Hematopoietic multipotent progenitor cell treated with erythropoietin and hydrocortisone succinate and interleukin-3 and kit ligand, for 8 days (in vitro differentiated cells): ENCODE data around the gene SPECC1L.

ENCODE experiments used
- DNase-seq: peaks from one replicate; pipeline ENCODE4 v3.0.0-alpha.2; 2015

Gene SPECC1L

DNA sequence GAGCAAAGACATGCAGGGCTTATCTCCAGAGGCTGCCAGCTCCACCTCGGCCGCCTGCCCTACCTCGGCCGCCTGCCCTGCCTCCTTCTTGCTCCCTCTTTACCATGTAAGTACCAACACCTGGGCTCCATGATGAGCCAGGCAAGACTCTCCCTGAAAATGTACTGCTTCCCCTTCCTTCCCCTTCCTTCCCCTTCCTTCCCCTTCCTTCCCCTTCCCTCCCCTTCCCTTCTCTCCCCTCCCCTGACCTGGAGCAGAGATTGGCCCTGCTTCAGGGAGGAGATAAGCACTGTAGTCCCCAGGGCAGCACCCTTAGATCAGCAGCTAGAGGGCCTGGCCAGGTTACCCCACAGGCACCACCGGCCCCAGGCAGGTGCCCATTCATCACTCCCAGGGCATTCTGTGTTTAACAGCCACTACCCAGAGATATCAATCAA lies 131.3 kb downstream of the SPECC1L start:
- no peak for DNase-seq

DNA sequence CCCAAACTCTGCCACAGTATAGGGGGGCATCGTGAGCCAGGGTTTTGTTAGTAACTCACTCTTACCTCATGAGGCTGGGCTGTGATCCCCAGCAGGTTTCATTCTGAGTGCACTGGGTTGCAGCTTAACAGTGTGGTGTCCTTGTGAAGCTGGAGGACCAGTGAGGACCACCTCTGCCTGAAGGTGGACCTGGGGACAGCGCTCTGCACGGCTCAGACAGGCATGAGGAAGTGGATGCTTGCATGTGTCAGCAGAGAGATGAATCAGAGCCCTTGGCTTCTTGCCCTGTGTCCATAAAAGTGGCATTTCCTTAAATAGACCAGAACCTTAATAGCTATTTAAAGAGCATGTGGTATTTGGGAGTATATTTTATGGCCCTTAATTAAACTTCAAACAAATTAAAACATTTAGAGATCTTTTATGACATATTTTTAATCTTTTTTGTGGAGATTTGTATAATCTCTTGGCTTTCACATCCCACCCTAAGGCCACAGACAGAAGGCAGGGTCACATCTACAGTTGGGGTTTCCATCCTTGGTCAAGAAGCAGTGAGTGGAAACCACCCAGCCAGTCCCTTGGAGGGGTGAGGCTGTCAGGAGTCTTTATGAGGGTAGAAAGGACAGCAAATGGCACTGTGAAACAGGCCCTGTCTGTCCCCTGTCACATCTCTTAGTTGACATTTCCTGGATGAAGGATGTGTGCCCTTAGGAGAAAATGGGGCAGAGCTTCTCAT lies 132.0 kb downstream of the SPECC1L start:
- DNase-seq: no peak

DNA sequence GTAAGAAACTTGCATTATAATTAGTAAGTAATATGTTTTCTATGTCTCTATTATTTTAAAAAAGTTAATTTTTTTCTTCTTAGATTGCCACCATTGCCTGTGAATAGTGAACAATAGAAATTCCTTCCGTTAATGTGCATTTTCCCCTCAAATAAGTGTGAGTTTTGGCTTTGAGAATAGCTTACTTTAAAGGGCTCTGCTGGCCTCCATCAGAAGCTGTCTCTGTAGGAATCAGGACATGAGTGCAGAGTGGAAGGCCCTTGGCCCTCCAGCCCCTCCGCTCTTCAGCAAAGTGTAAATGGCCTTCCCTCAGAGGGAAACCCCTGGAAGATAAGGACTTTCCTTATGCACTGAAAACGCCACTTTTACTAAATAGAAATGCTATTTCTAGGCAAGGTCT lies 132.7 kb downstream of the SPECC1L start:
- DNase-seq: no peak

DNA sequence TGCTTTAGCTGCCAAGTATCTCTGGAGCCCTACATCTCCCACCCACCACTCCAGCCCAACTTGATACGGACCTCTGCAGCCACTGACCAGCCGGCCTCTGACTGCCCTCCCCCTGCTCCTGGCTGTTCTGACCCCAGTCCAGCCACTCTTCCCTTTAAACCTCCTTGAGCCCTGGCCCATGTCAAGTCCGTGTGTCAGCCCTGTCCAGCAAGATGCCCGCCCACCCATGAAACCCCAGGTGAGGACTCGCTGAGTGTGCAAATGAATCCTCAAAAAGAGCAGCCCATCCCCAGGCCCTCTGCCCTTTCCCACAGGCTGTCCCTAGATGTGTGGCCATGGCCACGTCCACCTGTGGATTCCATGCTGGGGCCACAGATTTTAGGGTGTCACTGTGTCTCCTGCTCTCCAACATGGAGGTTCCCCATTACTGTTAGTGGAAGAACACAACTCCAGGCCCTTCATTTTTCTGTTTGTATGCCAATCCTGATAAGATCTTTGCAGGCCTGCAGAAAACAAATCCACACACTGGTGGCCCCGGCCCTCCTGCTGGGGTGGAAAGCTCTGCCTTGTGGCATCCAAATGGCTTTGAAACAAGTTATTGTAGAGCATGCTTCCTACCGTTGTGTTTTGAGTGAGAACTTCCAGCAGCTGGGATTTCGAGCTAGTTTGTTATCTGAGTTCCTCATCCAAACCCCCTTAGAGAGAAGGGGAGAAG lies 134.1 kb downstream of the SPECC1L start:
- DNase-seq: no peak

DNA sequence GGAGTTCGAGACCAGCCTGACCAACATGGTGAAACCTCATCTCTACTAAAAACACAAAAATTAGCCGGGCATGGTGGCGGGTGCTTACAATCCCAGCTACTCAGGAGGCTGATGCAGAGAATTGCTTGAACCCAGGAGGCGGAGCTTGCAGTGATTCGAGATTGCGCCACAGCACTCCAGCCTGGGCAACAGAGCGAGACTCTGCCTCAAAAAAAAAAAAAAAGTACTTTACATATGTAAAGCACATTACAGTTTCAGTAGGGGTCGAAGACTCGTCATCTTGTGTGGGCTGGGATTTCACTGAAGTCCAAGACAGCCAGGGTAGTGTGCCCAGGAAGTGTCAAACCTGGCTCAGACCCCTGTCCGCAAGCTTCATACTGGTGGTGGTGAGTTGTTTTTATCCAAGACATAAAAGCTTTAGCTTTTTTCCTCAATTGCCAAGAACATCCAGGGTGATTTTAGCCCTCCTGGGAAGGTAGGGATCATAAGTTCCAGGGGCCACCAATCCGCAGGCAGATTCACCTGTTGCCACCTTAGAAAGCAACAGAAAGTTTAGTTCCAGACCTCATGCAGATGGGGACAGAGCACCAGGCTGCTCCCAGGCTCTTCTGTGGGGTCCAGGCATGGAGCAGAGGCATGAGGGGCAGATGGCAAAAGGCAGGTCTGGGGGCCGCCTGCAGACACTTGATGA lies 135.1 kb downstream of the SPECC1L start:
- DNase-seq: no peak

DNA sequence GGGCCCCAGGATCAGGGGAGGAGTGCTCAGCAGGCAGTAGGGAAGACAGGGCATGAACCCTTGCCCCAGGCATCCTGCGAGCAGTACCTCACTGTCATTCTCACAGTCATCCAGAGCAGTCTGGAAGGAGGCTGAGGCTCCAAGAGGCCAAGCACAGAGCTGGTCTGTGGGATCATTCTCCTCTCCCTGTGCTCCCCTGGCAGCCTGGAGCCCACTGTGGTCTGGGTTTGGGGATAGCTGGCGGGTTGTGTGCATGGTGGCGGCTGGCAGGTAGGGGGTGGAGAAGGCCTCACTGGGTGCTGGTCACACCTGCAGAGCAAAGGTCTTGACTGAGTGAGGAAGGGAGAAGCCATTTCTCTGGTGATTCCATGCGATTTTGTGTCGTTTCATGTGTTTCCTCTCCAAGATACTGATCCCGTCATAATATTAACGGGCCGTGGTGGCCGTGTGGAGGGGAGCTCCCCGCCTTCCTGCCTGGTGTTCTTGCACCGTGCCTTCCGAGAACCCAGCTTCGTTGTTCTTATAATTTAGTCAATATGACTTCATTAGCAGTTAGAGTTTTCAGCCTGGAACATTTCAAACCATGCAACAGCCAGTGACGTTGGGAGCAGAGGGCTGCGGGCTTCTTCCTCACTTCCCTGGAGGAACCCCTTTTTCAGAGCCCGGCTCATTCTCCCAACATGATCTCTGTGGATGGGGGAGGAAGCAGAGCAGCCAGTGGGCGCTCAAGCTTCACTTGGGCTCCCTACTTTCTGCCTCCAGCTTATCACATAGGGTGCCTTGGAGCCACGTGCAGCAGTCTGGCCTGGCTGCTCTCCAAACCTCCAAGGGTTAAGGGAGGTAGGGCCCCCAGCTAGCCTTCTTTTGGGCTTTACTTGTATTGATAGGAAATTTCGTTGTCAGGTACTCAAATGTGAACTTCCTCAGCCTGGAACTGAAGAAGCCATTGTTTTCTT lies 136.0 kb downstream of the SPECC1L start:
- DNase-seq: peak; percentile 90

DNA sequence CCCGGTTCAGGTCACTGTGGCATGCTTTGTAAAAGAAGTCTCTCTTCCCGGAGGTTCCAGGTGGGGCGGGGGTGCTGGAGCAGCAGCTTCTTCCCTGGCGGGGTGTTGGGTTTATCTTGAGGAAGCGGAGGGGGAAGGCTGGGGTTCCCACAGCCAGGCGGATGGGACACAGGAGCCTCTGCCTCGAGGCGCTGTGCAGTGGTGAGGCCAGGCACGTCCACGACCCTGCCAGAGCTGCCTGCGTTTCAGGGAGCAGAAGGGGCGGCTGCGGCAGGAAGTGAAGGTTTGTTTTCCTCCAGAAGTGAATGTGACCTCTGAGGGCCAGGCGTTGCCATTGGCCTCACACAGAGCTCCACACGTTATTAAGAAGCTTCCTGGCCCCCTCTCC lies 136.6 kb downstream of the SPECC1L start:
- DNase-seq: no peak

DNA sequence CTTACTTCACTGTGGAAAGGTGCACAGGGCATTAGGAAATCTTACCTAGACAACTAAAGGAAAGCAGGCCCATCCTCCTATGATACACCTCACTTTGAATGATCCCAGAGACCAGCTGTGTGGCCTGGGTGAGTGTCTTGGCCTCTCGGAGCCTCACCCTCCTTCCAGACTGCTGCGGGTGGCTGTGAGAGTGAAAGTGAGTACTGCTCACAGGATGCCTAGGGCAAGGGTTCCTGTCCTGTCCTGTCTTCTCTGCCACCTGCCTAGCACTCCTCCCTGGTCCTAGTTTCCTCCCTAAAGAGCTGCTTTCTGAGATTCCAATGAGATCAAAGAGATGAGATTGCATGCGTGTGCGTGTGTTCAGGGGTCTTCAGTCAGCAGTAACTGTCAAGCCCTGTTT lies 137.3 kb downstream of the SPECC1L start:
- no peak for DNase-seq

DNA sequence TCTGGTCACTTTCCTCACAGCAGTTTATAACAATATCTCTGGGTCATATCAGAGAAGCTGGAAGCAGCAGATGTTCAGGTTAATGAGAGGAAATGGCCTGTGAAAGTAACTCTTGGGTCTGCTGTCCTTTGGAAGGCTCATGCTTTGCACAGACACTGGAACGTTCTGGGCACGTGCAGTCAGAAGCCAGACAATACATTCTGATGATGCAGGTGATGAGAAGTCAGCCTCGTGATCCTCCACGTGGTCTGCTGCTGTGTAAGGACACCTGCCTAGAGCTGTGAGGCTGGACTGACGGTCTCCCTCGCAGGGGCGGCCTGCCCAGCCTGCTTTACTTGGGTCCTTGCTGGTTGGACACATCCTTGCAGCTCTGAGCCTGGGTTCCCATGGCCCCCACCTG lies 138.0 kb downstream of the SPECC1L start:
- no peak for DNase-seq

DNA sequence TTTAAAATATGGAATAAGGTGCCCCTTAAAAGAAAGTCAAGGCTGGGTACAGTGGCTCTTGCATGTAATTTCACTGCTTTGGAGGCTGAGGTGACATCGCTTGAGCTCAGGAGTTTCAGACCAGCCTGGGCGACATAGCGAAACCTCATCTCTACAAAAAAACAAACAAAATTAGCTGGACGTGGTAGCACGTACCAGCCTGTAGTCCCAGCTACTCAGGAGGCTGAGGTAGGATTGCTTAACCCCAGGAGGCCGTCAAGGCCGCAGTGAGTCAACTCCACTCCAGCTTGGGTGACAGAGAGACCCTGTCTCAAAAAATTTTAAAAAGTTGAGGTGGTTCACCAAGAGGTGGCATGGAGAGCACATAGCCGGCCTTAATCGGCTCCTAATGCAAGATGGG lies 139.1 kb downstream of the SPECC1L start:
- no peak for DNase-seq

DNA sequence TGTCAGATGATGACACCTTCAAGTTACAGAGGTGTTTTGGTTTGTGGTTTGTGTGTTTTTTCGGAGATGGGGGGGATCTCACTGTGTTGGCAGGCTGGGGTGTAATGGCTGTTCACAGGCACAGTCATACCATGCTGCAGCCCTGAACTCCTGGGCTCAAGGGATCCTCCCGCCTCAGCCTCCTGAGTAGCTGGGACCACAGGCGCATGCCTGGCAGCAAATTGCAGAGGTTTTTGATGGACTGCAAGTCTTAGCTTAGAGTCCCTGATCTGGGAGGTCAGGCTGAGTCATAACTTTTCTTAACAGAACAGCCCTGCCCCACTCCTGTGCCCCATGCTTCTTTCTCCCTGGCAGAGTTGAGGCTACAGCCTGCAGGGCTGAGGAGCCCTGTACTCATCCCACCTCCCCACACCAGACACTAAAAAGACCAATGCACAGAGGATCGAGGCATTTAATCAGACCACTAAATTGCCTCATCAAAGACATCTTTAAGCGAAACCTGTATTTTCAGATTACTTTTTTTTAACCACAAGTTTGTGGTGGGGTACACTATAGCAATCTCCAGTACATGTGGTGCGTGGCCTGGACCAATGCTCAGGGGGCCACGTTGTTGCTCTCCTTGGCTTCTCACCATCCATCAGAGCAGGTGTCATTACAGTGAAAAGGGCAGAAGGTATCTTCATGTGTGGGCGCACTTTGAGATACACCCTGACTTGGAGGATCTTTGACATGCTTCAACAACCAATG lies 139.7 kb downstream of the SPECC1L start:
- DNase-seq: no peak

DNA sequence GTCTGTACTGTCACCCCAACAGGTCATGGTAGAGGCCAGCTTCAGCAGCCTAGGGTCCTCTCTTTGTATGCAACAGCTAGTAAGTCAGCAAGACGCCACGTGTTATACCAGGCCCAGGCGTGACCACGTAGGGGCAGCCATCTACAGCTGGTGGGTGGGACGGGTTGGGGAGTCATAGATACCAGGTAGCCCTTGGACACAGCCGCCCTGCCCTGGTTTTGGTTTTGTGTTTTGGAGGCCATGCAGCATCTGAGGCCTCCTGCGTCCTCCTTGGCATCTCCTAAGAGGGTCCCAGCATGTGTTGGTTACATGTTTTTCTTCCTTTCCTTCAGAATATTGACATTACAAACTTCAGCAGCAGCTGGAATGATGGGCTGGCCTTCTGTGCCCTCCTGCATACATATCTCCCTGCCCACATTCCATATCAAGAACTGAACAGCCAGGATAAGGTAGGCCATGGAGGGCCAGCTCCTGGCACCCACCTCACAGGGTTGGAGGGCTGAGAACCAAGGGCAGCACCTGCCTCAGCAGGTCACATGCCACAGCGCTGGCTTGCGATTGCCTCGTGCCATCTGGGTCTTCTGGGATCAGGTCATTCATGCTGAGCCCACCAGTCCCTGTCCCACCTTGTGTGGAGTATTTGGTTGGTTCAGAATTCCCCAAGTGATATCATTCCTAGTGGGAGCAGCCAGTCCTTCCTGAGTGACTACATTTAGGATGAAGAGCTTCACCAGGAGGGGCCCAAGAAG lies 140.8 kb downstream of the SPECC1L start:
- DNase-seq: no peak

DNA sequence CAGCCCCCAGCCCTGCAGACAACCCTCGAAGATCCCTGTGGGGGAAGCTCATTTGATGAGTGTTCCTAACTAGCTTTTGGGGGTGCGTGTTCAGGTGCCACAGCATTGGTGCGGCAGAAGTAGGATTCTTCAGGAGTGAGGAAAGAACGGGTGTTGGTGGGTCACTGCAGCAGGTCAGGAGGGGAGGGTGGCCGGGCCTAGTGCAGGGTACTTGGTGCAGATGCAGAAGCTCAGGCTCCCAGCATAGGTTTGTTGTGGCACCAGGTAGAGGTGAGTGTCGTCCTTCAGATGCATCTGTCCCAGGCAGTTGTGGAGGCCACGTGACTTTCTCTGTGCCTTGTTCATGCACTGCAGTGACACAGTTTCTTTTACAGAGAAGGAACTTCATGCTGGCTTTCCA lies 141.6 kb downstream of the SPECC1L start:
- no peak for DNase-seq

DNA sequence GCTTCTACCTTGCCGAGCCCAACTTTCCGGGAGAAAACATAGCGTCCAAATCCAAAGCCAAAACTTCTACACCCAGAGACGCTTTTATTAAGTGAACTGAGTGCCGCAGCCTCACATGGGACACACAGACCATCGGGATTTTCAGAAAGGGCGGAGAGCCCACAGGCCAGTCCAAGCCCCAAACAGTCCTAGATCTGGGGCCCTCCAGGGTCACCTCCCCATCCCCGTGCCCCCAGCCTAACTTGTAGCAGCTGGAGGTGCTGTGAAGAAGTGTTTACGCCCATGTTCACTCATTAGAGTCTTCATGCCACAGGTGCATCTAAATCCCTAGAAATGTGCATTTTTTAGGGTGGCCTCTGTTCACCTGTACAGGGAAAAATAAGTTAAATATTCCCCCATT lies 142.6 kb downstream of the SPECC1L start:
- no peak for DNase-seq

DNA sequence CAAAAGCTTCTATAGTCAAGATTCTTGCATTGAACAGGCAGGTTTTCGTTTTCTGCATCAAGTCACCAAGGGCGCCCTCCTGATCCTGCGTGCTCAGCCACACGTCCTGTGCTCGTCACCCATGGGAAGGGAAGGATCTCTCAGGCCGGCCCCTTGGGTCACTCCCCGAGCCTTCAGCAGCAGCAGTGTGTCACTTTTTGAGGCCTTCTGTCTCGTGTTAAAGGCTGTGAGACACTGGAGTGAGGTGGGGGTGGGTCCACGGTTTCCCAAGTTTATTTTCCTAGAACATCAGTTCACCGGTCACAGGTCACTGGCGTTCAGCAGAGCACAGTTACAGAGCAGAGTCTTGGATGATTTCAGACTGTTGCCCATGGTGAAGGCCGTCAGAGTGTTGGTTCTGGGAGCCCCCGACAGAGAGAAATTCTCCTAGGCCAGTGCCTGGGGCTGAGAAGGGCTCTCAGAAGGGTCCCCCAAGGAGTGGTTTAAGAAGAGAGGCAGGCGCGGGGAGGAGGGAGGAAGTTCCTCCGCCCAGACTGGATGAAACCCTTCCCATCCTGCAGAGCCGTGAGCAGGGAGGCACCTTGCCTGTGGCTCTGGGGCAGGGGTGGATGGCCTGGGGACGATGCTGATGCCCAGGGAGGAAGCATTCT lies 143.2 kb downstream of the SPECC1L start:
- DNase-seq: no peak

DNA sequence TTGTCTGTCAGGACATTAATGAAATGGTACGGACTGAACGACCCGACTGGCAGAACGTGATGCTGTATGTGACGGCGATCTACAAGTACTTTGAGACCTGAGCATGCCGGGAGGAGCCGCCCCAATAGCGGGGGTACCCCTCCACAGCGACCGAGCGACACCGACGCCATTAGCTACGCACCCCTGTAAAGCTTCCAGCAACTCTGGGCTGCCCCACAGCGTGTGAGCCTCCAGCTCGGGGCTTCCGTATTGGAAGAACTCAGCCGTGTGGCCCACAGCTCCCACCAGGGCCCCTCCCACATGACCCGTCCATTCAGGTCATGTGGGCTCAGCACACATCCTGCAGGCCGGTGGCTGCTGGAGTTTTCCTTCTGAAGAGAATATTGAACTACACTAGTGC lies 143.9 kb downstream of the SPECC1L start:
- DNase-seq: no peak

DNA sequence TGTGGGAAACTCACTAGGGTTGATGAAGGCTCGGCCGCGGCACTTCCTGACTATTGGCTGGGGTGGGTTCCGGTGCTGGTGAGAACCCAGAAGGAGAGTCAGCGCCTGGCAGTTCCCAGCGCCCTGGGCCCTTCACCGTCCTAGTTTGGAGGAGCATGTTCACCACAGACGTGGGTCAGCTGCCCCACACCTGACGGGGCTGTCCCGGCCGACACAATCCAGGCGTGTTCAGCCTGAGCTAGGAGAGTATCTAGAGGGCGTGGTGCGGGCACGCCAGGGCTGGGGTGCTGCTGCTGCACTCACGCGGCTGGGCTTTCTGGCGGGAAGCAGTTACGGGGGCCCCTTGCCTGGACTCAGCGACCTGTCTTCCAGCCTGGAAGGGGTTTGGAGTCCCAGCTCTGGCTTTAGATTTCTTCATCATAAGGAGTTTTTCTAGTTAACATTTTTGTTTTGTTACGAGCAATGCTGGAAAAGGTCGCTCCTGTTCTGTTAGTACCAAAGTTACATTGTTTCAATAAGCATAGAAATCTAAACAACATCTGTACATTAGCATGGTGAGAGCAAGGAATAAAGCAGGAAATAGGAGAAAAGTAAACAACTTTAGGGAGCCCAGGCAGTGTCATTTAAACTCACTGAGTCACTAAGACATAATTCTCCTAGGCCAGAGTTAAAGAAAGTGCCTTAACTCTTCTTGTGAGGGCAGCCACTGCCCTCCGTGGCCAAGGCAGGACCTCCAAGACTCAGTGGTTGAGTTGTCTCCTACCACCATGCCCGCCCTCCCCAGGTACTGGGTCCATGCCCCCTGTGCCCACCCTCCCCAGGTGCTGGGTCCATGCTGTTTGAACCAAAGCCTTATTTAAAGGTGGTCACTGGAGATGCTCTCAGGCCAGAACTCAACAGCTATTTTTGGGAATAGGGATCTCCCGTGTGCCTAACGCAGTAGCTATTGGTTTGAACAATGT lies 144.6 kb downstream of the SPECC1L start:
- DNase-seq: no peak

DNA sequence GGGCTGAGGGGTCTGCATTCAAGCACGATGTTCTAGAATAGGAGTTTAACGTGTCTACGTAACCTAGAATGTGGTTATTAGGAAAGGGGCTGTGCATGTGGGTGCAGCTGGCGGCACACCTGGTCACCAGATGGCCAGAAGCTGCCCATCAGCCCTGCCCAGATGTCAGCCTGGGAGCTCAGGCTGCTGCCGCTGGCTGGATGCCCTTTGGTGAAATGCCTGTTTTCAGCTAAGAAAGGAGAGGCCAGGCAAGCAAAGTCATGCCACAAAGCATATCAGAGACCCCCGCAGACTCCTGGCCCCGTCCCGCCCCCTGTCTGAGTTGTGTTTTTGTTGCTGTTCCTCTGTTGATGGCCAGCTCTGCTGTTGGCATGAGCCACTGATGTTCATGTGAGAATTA lies 145.5 kb downstream of the SPECC1L start:
- DNase-seq: no peak

DNA sequence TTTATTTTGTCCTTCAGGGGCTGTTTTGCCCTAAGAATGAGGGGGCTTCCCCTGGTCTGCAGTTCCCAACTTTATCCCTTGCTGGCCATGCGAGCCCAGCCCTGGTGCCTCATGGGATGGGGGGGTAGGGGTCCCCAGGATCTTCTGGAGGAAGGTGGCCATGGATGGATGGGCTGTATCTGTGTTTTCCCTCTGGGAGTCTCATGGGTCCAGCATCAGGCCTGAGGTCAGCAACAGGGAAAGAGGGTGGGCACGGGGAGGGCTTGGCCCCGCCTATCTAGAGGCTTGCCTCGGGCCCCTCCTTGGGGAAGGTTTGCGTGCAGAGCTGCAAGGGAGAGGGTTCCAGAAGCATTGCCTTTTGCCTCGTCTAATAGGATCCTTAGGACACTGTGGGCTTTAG lies 146.0 kb downstream of the SPECC1L start:
- no peak for DNase-seq

DNA sequence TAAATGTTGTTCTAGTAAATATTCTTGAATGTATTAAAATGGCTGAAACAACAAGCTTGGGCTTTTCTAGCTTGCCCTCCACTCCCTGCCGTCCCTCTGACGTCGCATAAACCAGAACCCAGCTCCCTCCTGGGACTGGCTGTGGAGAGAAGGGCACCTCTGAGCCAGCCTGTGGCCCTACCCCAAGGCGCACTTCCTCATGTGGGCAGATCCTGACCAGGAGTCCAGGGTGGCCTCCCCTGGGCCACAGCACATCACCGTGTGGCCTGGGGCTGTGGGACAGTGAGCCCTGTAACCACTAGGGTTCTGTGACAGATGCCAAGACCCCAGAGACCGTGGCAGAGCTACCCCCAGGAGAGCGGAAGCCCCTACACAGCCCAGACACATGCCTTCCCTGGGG lies 146.6 kb downstream of the SPECC1L start:
- DNase-seq: no peak
